Testis (tissue), 3 donors: Measurements from ENCODE around the gene GARIN5B. TPM values are rescaled to one million over a fixed set of nuclear protein-coding genes. Genes with fewer than 3 reads are reported as not detected.
A peak's percentile ranks its signal among the peaks of the same experiment; 100 is the strongest.

Source experiments
- DNase-seq: peaks from one replicate; pipeline ENCODE4 v3.0.0-alpha.2; 2019
- H3K27ac ChIP-seq, 2 donors: fragments of 200-600 bp; sonication (generic); one replicate each; pipeline ENCODE4 v1.5.1; 2019
- H3K27me3 ChIP-seq: fragments of 200-600 bp; sonication (generic); one replicate; pipeline ENCODE4 v1.5.1; 2019
- H3K36me3 ChIP-seq: fragments of 200-600 bp; sonication (generic); one replicate; pipeline ENCODE4 v1.5.1; 2017; ENCODE audit warnings: low read depth; ENCODE audit errors: missing control alignments
- H3K4me1 ChIP-seq: fragments of 200-600 bp; sonication (generic); one replicate; pipeline ENCODE4 v1.5.1; 2019
- H3K4me3 ChIP-seq, 2 donors: fragments of 200-600 bp; sonication (generic); one replicate each; pipeline ENCODE4 v1.5.1; 2017 to 2019
- H3K9me3 ChIP-seq: fragments of 200-600 bp; sonication (generic); one replicate; pipeline ENCODE4 v1.5.1; 2017
- POLR2A ChIP-seq: fragments of 450-650 bp; IDR thresholded peaks from one replicate; pipeline ENCODE4 v1.6.1; 2017; ENCODE audit warnings: antibody characterized with exemption, mild to moderate bottlenecking, moderate library complexity
- WGBS, 2 donors: methylation state at CpG; one replicate each; pipeline ENCODE4 v1.1.5; 2018; 5-methylcytosine and 5-hydroxymethylcytosine counted together
- intact Hi-C: fragments of 100-400 bp; cut with DNase I; formaldehyde crosslinking; loops from one replicate; pipeline ENCODE4 v1.15.1; 2023; ENCODE audit warnings: low total_unique reads
- polyA plus RNA-seq: library from polyadenylated mRNA; stranded (reverse); fragments of 350-450 nt; fragmentation: Illumina TruSeq; extraction: RNeasy Lipid Tissue Mini Kit (QIAGEN cat#74804); gene quantifications from one replicate; pipeline ENCODE4 v1.2.3, GENCODE V29; 2014; ENCODE audit warnings: low read depth, low replicate concordance; ENCODE audit not compliant: insufficient read depth
- total RNA-seq, 2 donors: library from RNA; depleted of rRNA; stranded (reverse); fragments of >200 nt; gene quantifications; one replicate each; pipeline ENCODE4 v1.2.3, GENCODE V29; 2016
- TF ChIP-seq, protein P1 (sequence below), 3 experiments: fragments of 450-650 bp in 2 of 3; fragments of 200-600 bp in 1 of 3; sonication (generic) in 1 of 3; IDR thresholded peaks; one replicate each; pipeline ENCODE4 v1.5.1; 2016 to 2019; ENCODE audit warnings: antibody characterized with exemption in 3 of 3, mild to moderate bottlenecking in 2 of 3, moderate library complexity in 1 of 3

GARIN5B gene
- total and polyA plus RNA-seq, 3 donors from 2014 or later = 11.3 to 49.6 (median 28.2) TPM

DNA sequence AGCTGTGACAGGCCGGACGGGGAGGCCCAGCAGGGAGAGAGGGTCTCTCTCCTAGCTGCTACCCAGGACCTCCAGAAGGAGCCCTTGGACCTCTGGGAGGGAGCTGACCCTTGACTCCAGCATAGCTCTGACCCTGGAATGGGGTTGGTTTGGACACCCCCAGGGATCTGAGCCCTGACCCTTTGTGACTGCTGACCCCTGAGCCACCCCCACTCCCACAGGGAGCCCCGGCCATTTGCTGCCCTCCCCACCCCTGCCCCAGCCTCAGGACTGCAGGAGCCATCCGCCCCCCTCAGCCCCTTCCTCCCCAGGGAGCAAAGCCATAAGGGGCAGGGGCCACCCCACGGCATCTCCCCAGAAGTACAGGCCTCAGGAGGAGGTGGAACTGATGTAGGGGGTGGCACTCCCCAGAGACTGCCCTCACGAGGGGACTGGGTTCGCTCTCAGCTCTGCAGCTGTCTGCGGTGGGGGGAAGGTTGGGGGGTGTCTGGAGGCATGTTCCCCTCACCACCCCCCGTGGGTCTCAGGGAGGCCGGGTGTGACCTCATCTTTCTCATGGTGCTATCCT, 15.5 kb downstream of the GARIN5B start:
- TF ChIP-seq, protein P1, sequence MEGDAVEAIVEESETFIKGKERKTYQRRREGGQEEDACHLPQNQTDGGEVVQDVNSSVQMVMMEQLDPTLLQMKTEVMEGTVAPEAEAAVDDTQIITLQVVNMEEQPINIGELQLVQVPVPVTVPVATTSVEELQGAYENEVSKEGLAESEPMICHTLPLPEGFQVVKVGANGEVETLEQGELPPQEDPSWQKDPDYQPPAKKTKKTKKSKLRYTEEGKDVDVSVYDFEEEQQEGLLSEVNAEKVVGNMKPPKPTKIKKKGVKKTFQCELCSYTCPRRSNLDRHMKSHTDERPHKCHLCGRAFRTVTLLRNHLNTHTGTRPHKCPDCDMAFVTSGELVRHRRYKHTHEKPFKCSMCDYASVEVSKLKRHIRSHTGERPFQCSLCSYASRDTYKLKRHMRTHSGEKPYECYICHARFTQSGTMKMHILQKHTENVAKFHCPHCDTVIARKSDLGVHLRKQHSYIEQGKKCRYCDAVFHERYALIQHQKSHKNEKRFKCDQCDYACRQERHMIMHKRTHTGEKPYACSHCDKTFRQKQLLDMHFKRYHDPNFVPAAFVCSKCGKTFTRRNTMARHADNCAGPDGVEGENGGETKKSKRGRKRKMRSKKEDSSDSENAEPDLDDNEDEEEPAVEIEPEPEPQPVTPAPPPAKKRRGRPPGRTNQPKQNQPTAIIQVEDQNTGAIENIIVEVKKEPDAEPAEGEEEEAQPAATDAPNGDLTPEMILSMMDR (IDR thresholded peaks at IDR 0.05) = no peak
- no peak for TF ChIP-seq POLR2A
- H3K36me3 ChIP-seq = no peaks in the 10 kb centered on the region
- 71 to 86% methylated on average over 4 to 7 of the region's 10 CpGs for WGBS, 2 donors
- H3K27me3 ChIP-seq = no peaks in the 10 kb centered on the region
- H3K4me3 ChIP-seq = no peak overlapping the region
- no peaks in the 10 kb centered on the region for H3K4me1 ChIP-seq
- H3K27ac ChIP-seq = no peak overlapping the region
- no peak for DNase-seq
- H3K9me3 ChIP-seq = no peaks in the 10 kb centered on the region
- intact Hi-C loops = no loop called here

DNA sequence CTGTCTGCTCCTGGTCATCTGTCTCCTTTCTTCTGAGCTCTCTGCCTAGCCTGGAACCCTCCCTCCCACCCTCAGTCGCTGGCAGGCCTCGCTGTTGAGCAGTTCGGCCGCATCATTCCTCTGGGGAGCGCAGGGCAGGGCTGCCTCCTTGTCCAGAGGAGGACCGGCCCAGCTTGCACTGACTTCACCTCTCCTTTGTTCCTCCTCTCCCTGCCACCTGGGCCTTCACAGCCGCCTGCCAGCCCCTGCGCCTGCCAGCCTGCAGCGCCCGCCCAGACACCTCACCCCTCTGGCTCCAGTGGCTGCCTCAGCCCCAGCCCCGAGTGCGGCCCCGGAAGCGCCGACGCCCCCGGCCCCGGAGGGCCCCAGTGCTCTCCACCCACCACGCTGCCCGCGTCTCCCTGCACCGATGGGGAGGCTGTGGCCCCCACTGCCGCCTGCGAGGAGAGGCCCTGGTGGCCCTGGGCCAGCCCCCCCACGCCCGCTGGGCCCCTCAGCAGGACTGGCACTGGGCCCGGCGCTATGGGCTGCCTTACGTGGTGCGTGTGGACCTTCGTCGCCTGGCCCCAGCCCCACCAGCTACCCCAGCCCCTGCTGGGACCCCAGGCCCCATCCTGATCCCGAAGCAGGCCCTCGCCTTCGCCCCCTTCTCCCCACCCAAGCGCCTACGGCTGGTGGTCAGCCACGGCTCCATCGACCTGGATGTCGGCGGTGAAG, 16.2 kb downstream of the GARIN5B start:
- no peaks in the 10 kb centered on the region for H3K27me3 ChIP-seq
- H3K27ac ChIP-seq = no peak overlapping the region
- no peak overlapping the region for H3K4me3 ChIP-seq
- intact Hi-C loops = no loop called here
- no peak for DNase-seq
- WGBS, 2 donors = 86 to 94% methylated on average over 9 to 32 of the region's 41 CpGs
- no peaks in the 10 kb centered on the region for H3K9me3 ChIP-seq
- no peak for TF ChIP-seq POLR2A
- TF ChIP-seq, protein P1 (IDR thresholded peaks at IDR 0.05) = no peak
- no peaks in the 10 kb centered on the region for H3K4me1 ChIP-seq
- no peaks in the 10 kb centered on the region for H3K36me3 ChIP-seq

DNA sequence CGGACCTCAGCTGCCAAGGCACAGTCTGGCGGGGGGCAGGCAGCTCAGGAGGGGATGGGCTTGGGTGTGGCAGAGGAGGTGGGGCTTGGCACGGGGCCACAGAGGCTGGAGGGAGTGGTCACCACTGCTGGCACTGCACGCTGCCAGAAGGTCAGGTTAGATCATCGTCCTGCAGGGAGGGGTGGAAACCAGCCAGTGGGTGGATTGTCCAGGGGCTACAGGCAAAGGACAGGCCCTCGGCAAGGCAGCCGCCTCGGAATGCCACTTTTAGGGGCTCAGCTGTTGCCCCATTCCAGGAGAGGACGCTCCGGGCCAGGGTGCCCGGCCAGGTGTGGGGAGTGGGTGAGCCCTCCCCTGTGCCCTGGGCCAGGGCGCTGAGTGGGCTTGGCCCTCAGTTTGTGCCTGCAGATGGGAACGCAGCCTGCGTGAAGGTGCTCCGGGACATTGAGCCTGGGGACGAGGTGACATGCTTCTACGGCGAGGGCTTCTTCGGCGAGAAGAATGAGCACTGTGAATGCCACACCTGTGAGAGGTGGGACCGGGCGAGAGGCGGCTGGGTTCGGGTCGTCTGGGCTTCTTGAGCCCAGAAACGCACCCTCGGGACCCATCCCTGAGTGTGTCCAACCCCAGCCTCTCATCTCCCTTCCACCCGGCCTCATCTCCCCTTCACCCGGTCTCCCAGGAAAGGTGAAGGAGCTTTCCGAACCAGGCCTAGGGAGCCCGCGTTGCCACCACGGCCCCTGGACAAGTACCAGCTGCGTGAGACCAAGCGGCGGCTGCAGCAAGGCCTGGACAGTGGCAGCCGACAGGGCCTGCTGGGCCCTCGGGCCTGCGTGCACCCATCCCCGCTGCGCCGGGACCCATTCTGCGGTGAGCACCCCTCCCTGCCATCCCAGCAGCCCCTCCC, 17.0 kb downstream of the GARIN5B start:
- Histone ChIP-seq H3K9me3 (no peaks in the 10 kb centered on the region), H3K36me3 (no peaks in the 10 kb centered on the region), H3K27me3 (no peaks in the 10 kb centered on the region), H3K4me3 (no peak overlapping the region), H3K27ac (no peak overlapping the region), H3K4me1 (peaks cover 7% of the 10 kb centered on the region)
- WGBS, 2 donors = 80 to 87% methylated on average over 10 to 43 of the region's 43 CpGs
- peak; percentile 33 for DNase-seq
- intact Hi-C loops = no loop called here
- TF ChIP-seq POLR2A = no peak
- TF ChIP-seq, protein P1 (IDR thresholded peaks at IDR 0.05) = no peak

DNA sequence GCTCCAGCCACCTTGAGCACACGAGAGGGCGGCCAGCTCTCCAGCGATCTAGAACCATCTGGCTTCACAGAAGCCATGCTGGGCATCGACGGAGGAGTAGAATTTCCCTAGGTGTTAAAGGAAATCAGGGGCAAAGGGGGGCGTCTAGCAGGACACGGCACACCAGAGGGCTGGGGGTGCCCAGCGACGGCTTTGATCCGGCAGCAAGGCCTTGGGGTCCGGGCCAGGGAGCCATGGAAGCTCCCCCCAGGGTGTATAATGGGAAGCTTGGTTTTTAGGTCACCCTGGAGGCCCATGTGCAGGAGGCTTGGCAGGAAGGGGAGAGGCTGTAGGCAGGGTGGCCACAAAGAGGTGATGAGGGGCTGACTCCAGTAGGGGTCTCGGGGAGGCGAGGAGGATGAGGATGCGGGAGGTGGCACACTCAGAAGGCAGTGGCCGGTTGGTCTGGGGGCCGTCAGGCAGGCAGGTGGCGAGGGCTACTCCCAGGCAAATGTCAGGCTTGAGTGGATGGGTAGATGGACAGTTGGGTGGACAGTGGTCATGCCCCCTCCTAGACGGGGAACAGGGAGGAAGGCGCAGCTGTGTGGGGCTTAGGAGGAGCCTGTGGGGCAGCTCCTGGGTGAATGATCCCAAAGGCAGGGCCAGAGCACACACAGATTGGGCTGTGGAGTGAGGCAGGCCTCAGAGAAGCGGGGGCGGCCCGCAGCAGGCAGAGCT, 17.8 kb downstream of the GARIN5B start:
- H3K4me1 ChIP-seq = peaks cover 15% of the 10 kb centered on the region
- intact Hi-C loops = no loop called here
- no peaks in the 10 kb centered on the region for H3K27me3 ChIP-seq
- no peak overlapping the region for H3K4me3 ChIP-seq
- H3K9me3 ChIP-seq = no peaks in the 10 kb centered on the region
- DNase-seq = no peak
- no peaks in the 10 kb centered on the region for H3K36me3 ChIP-seq
- TF ChIP-seq, protein P1 (IDR thresholded peaks at IDR 0.05) = no peak
- no peak for TF ChIP-seq POLR2A
- no peak overlapping the region for H3K27ac ChIP-seq
- 87 to 88% methylated on average over 17 to 22 of the region's 22 CpGs for WGBS, 2 donors
